GM19099 (cell line): ENCODE results near the gene GPC3.

Source experiments
- POLR2A ChIP-seq: IDR thresholded peaks from 3 replicates; pipeline ENCODE4 v1.6.1; 2011; ENCODE audit warnings: low read depth; ENCODE audit not compliant: insufficient read length; ENCODE audit errors: extremely low read depth

GPC3 gene

DNA sequence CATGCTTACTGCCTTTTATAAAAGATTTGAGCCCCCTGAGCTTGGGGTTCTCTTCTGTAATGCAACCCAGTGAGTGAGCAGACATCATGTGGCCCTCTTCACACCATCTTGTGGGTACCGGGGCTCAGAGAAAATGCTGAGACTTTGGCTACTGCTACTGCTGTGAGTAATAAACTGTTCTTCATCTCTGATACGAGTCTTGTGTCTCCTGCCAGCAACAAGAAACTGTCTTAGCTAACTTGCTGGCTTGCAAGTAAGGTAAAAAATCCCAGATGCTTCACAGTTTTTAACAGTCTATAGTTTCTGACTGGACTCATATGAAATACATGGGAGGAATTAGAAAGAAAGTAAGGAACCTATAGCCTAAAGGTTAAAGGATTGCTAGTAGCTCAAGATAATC, 148.3 kb downstream of the GPC3 start:
- TF ChIP-seq POLR2A = no peak

GRCh38 chrX:133836561-133836960, 148.8 kb downstream of the GPC3 start:
- no peak for TF ChIP-seq POLR2A

GRCh38 chrX:133834771-133835170, 150.6 kb downstream of the GPC3 start:
- TF ChIP-seq POLR2A = no peak

DNA sequence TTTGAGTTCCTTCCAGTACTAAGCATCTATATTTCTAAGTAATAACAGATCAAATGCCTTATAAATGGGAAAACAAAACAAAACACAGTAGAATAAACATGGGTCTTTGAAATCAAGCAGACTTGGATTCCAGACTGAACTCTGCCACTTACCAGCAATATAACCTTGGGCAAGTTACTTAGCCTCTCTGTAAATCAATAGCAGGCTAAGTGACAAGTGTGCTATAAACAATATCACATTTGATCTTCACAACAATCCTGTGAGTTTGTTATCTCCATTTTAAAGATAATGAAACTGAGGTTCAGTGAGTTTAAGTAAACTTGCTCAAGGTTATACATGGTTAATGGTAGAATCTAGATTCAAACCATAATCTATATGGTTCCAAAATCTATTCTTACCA, 165.8 kb downstream of the GPC3 start:
- TF ChIP-seq POLR2A = no peak

DNA sequence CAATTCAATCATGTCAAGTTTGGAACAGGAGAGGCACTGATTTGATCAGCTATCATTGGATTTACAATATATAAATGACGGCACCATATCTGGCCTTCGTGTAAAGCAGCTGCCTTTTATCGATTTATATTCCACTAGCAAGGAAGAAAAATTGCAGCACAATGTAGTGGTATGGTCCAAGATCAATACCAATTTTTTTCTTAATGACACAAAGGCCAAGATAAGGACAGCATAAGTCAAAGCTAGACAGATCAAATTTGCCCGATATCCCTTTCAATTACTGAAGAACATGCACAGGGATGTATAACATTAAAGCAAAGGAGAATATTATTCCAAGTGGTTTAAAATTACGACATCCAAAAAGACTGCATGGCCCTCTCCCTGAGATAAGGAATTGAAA, 167.4 kb downstream of the GPC3 start:
- no peak for TF ChIP-seq POLR2A

- TF ChIP-seq POLR2A = no peak
These were observed 169.9 kb downstream of the GPC3 start for GRCh38 chrX:133815496-133815895.

GRCh38 chrX:133813971-133814370, 171.4 kb downstream of the GPC3 start:
- TF ChIP-seq POLR2A = no peak

DNA sequence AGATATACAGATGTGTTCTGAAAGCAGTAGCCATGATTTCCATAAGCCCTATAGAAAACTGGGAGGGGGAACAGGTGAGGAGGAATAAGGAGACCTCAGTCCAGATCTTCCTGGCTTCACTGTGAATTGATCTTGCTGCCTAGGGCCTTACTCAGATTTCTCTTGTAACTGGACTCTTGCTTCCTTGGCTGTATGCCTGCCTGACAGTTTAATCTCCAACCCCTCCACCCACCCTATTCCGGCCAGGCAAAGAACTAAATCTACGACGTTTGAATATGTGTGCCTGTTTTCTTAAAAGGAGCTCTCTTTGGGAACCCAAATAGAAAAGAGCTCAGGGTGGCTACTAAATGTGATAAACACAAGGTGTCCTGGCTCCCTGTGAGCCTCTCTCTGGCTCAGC, 173.0 kb downstream of the GPC3 start:
- TF ChIP-seq POLR2A = no peak

- TF ChIP-seq POLR2A = no peak
These were observed 174.5 kb downstream of the GPC3 start for GRCh38 chrX:133810925-133811324.

DNA sequence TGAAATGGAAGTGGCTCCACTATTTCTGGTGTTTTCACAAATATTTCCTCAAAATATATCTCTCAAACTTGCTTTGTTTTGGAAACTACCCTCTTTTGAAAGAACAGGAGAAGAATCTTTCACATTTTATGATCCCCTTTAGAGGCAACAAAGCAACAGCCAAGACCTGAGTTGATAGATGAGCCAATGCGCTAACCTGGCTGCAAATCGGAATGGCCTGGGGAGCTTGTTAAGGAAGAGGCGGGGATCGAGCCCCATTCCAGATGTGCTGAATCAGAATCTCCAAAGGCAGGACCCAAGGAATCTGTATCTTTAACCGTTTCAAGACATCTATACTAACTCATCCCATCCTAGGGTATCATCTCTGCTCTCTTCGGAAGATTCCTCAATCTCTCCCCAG, 181.3 kb downstream of the GPC3 start:
- TF ChIP-seq POLR2A = no peak

DNA sequence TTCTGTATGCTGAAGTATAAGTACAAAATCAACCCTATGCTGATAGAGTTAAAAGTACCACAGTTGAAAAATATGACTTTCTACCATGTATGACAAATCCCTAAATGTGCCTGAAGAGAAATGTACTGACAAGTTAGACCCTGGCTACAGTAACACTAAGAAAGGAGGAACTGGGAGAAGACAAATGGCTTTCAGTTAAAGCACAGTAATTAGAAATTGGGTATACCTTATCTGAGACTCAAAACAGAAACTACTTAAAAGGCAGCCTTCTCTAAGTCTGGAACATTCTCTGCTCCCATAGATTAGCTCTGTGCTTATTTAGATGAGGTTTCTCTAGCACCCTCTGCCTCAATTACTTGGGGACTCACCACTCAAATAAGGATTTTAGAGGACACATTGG, 189.1 kb downstream of the GPC3 start:
- no peak for TF ChIP-seq POLR2A

DNA sequence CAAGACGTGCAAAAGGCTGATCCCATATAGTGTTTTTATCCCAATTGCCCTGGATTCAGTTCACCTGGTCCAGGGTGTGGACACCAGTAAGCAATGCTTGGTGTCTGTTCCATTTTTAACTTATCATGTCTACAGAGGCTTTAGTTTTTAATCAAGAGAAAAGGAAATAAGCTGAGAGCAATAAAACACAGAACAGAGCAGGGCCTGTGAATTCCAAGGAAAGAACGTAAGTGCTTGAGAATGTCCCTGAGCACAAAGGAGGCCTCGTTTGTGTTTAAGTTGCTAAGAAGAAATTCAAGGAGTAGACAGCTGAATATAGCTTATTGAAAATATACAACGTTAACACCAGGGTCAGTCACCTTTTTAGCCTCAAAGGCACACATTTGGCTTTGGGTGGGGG, 191.3 kb downstream of the GPC3 start:
- TF ChIP-seq POLR2A = no peak

GRCh38 chrX:133793626-133794025, 191.8 kb downstream of the GPC3 start:
- no peak for TF ChIP-seq POLR2A

GRCh38 chrX:133792198-133792953, 193.0 kb downstream of the GPC3 start:
- no peak for TF ChIP-seq POLR2A

- TF ChIP-seq POLR2A = no peak
These were observed 195.6 kb downstream of the GPC3 start for GRCh38 chrX:133789829-133790228.

DNA sequence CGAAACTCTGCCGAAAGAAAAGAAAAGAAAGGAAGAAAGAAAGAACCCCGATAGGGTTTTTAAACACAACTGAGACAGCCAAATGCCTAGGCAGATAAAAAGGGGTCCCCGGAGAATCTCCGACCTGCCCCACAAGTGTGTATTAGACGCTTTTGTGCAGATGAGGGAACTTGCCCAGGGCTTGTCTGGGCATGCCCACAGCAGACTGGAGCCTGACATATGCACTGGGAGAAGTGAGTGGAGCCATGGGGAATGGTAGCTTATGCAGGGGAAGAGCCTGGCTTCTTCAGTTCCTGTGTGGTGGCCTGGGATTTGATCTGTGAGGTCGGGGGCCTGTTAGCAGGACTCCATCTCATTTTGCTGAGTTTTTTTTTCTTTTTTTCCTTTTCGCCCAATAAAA, 199.0 kb downstream of the GPC3 start:
- no peak for TF ChIP-seq POLR2A

GRCh38 chrX:133783274-133783673, 202.1 kb downstream of the GPC3 start:
- TF ChIP-seq POLR2A = no peak
